ES-I3 (cell line): ENCODE measurements around the gene HS3ST5.

Experiments
- H3K36me3 ChIP-seq: 2 replicates; pipeline ENCODE4 v1.6.1; 2013; ENCODE audit warnings: mild to moderate bottlenecking, low read length, control low read depth, moderate library complexity; ENCODE audit not compliant: insufficient read depth
- H3K4me1 ChIP-seq: 2 replicates; pipeline ENCODE4 v1.6.1; 2013; ENCODE audit warnings: mild to moderate bottlenecking, control low read depth, low read length; ENCODE audit not compliant: insufficient read depth
- H3K9ac ChIP-seq: 2 replicates; pipeline ENCODE4 v1.6.1; 2013; ENCODE audit warnings: low read depth, mild to moderate bottlenecking, low read length, moderate library complexity
- H3K9me3 ChIP-seq: 2 replicates; pipeline ENCODE4 v1.6.1; 2013; ENCODE audit warnings: mild to moderate bottlenecking, low read length, moderate library complexity; ENCODE audit not compliant: control insufficient read depth, insufficient read depth

HS3ST5 gene

GRCh38 chr6:114276783-114277182, 66.0 kb downstream of the HS3ST5 start:
- H3K9ac ChIP-seq: no peak overlapping the region
- H3K9me3 ChIP-seq: no peaks in the 10 kb centered on the region
- no peaks in the 10 kb centered on the region for H3K36me3 ChIP-seq
- peaks cover 16% of the 10 kb centered on the region for H3K4me1 ChIP-seq

DNA sequence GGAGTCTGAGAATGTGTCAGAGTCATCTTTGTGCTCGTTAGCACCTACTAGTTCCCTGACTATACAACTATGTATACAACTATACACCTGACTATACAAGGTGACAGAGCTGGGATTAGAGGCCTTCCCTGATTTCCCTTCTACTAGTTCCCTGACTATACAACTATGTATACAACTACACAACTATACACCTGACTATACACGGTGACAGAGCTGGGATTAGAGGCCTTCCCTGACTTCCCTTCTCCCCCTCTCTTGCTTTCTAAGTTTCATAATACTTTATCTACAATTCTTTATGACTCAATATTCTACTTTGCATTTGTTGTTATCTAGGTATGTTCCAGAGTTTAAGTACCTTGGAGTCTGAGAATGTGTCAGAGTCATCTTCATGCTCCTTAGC, 68.0 kb downstream of the HS3ST5 start:
- Histone ChIP-seq H3K9ac (no peak overlapping the region), H3K36me3 (no peaks in the 10 kb centered on the region), H3K9me3 (no peaks in the 10 kb centered on the region), H3K4me1 (peaks cover 13% of the 10 kb centered on the region; the same call in 1 of the 2 replicates)

DNA sequence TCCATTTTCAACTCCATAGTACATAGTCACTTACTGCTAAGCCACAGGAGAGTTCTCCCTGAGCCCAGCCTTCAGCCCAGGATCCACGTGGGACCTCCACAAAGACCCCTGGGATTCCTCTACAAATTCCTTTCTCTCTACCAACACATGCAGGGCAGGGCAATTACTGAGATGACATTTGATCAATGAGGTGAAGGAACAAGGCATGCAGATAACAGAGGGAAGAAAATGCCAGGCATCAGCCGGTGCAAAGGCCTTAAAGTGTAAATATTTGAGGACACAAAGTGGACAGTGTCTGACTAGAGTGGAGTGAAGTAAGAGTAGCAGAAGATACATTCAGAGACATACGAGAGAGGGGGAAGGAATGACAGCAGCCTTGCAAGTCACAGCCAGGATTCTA, 70.2 kb downstream of the HS3ST5 start:
- H3K9ac ChIP-seq: no peak overlapping the region
- H3K36me3 ChIP-seq: no peaks in the 10 kb centered on the region
- no peaks in the 10 kb centered on the region for H3K9me3 ChIP-seq
- peaks cover 2% of the 10 kb centered on the region; the same call in 1 of the 2 replicates for H3K4me1 ChIP-seq

- H3K4me1 ChIP-seq: no peaks in the 10 kb centered on the region; the same call in 1 of the 2 replicates
- H3K36me3 ChIP-seq: no peaks in the 10 kb centered on the region
- H3K9ac ChIP-seq: no peak overlapping the region
- H3K9me3 ChIP-seq: no peaks in the 10 kb centered on the region
Observed at GRCh38 chr6:114271405-114271804, 71.4 kb downstream of the HS3ST5 start.

DNA sequence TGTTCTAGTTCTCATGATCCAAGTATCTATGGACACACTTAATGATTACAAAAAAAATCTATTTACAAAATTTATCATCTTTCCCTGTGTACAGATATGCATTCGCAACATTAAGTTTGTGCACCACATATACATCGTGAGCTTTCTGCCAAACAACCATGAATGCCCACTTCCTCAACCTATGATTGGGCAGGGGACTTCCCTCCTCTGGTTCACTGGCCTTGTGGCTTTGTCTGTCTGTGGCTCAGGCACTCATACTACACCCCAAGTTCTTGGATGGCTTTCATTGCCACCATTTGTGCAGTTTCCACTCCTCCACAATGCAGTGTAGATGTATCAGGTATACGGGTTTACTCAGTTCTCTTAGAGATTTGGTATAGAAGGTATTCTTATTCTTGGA, 74.9 kb downstream of the HS3ST5 start:
- H3K36me3 ChIP-seq: no peaks in the 10 kb centered on the region
- no peaks in the 10 kb centered on the region for H3K9me3 ChIP-seq
- H3K9ac ChIP-seq: no peak overlapping the region
- H3K4me1 ChIP-seq: no peaks in the 10 kb centered on the region

DNA sequence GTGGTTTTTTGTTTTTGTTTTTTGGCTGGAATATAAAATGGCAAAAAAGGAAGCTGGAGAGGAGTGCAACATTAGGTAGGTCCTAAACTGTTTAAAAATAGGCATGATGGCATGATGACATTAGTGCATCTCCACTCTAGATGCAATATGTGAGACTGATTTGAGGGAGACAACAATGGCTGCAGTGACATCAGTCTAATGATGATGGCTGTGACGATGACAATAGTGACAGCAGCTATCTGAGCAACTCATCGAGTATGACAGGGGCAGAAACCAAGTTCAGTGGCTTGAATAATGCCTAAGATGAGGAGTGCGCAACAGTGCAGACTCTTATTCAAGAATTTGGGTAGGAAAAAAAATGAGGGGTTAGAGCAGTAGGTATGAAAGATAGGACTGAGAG, 82.0 kb downstream of the HS3ST5 start:
- H3K9ac ChIP-seq: no peak overlapping the region
- no peaks in the 10 kb centered on the region for H3K9me3 ChIP-seq
- no peaks in the 10 kb centered on the region for H3K36me3 ChIP-seq
- no peaks in the 10 kb centered on the region for H3K4me1 ChIP-seq

DNA sequence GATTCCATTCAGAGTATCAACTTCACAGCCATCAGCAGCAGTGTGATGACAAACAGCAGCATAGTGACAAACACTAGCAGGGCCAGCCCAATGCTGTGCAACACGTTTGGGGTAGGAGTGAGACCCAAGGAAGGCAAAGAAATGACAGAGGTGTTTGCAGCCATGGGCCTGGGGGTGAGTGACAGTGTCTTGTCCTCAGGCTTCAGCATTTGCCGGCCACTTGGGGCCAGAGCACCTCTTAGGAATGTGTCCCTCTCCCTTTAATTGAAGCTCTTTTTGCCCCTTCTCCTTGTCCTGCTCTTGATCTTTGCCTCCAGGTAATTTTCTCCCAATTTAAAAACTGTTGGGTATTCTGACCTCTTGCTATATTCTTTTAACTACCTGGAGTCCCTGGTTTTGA, 84.4 kb downstream of the HS3ST5 start:
- H3K9ac ChIP-seq: no peak overlapping the region
- peaks cover 5% of the 10 kb centered on the region; the same call in 1 of the 2 replicates for H3K9me3 ChIP-seq
- no peaks in the 10 kb centered on the region for H3K4me1 ChIP-seq
- no peaks in the 10 kb centered on the region for H3K36me3 ChIP-seq

- Histone ChIP-seq H3K4me1 (no peaks in the 10 kb centered on the region), H3K9me3 (peaks cover 5% of the 10 kb centered on the region; the same call in 1 of the 2 replicates), H3K36me3 (no peaks in the 10 kb centered on the region)
Observed at GRCh38 chr6:114253431-114253830, 89.4 kb downstream of the HS3ST5 start.

GRCh38 chr6:114249522-114249921, 93.3 kb downstream of the HS3ST5 start:
- Histone ChIP-seq H3K9me3 (no peaks in the 10 kb centered on the region; the same call in 1 of the 2 replicates), H3K9ac (no peak overlapping the region), H3K4me1 (no peaks in the 10 kb centered on the region), H3K36me3 (no peaks in the 10 kb centered on the region)

More at GRCh38 chr6:114253431-114253830, 89.4 kb downstream of the HS3ST5 start:
- H3K9ac ChIP-seq: no peak overlapping the region

GRCh38 chr6:114247101-114247500, 95.7 kb downstream of the HS3ST5 start:
- Histone ChIP-seq H3K9ac (no peak overlapping the region), H3K4me1 (no peaks in the 10 kb centered on the region), H3K36me3 (no peaks in the 10 kb centered on the region), H3K9me3 (no peaks in the 10 kb centered on the region)

DNA sequence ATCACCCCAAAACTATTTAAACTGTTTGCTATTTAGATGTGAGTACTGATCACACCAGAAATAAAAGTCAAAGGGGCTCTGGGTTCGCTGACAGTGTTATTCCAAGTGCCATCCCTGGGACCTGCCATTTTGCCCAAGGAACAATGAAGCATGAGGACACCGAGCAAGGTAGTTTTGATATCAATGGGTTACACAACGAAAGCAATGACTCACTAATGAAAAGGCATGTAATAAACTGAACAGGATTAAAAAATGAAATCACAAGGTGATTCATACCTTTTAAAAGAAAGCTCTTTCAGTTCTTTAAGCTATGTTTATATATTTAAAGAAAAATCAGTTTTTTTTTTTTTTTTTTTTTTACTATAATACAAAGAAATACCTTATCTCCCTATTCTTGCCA, 102.0 kb downstream of the HS3ST5 start:
- H3K9me3 ChIP-seq: no peaks in the 10 kb centered on the region
- H3K36me3 ChIP-seq: no peaks in the 10 kb centered on the region
- no peak overlapping the region for H3K9ac ChIP-seq
- no peaks in the 10 kb centered on the region for H3K4me1 ChIP-seq

DNA sequence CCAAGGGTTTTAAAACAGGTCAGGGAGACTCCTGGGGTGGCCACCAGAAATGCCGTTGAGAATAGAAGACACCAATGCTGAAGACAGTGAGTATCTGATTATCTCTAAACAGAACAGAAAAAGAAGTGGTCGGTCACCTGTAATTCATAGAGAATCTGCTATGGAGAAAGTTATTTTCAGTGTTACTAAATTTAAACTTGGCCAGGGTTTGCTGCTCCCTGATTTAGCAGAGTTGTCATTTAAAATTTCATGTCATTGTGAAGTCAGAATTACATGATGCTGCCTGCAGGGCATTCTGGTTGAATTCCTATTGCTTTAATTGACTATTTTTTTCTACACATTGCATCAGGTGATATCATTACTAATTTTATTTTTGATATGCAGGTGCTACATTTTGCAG, 114.1 kb downstream of the HS3ST5 start:
- no peaks in the 10 kb centered on the region; the same call in 1 of the 2 replicates for H3K4me1 ChIP-seq
- no peaks in the 10 kb centered on the region for H3K36me3 ChIP-seq
- peaks cover 2% of the 10 kb centered on the region; the same call in 1 of the 2 replicates for H3K9me3 ChIP-seq
- H3K9ac ChIP-seq: no peak overlapping the region

DNA sequence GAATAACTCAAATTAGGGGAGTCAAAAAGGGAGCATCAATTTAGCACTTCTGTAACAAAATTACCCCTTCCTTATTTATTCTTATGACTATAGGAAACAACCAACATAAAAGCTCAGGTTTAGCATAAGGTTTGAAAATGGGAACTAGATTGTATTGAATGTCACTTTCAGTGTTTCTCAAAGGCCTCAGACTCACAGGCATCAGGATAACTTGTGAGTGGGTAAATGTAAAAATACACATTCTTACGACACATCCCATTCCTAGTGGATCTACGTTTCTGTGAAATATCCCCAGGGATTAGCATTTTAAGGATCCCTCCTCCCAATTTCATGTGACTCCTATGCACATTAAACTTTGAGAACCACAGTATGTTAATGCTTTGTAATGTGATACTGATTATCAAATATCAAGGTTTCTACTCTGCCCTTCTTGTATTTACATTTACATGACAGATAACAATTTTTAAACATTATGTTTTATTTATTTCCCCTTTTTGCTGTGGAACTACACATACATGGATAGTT, 114.8 kb downstream of the HS3ST5 start:
- H3K36me3 ChIP-seq: no peaks in the 10 kb centered on the region
- peaks cover 2% of the 10 kb centered on the region; the same call in 1 of the 2 replicates for H3K9me3 ChIP-seq
- H3K4me1 ChIP-seq: no peaks in the 10 kb centered on the region
- H3K9ac ChIP-seq: no peak overlapping the region

- Histone ChIP-seq H3K9me3 (no peaks in the 10 kb centered on the region), H3K4me1 (no peaks in the 10 kb centered on the region), H3K36me3 (no peaks in the 10 kb centered on the region), H3K9ac (no peak overlapping the region)
Observed at GRCh38 chr6:114220241-114220640, 122.6 kb downstream of the HS3ST5 start.

GRCh38 chr6:114218437-114219340, 124.1 kb downstream of the HS3ST5 start:
- Histone ChIP-seq H3K9me3 (no peaks in the 10 kb centered on the region), H3K36me3 (no peaks in the 10 kb centered on the region), H3K4me1 (no peaks in the 10 kb centered on the region), H3K9ac (no peak overlapping the region)
